Smooth muscle cell (in vitro differentiated cells): Measurements from ENCODE around the gene CUBN. TPM values are rescaled to one million over a fixed set of nuclear protein-coding genes. Genes with fewer than 3 reads are reported as not detected.
A peak's percentile ranks its signal among the peaks of the same experiment; 100 is the strongest.

Source experiments
- DNase-seq: peaks from one replicate; lab custom pipeline; 2025; ENCODE audit not compliant: unreplicated experiment; lab: John Stamatoyannopoulos, UW
- H2AFZ ChIP-seq: fragments of 200-600 bp; sonication (generic); 2 replicates; pipeline ENCODE4 v1.6.0; 2016; ENCODE audit warnings: antibody characterized with exemption, low read depth, mild to moderate bottlenecking
- H3F3A ChIP-seq: fragments of 200-600 bp; sonication (generic); 2 replicates; pipeline ENCODE4 v1.6.0; 2017; ENCODE audit warnings: antibody characterized with exemption, low read depth
- H3K27ac ChIP-seq: fragments of 200-600 bp; sonication (generic); 2 replicates; pipeline ENCODE4 v1.5.1; 2016; ENCODE audit warnings: low read depth, mild to moderate bottlenecking
- H3K27me3 ChIP-seq: fragments of 200-600 bp; sonication (generic); 2 replicates; pipeline ENCODE4 v1.6.1; 2016; ENCODE audit warnings: low read depth, mild to moderate bottlenecking
- H3K36me3 ChIP-seq: fragments of 200-600 bp; sonication (generic); 2 replicates; pipeline ENCODE4 v1.5.1; 2016; ENCODE audit warnings: low read depth
- H3K4me1 ChIP-seq: fragments of 200-600 bp; sonication (generic); 2 replicates; pipeline ENCODE4 v1.5.1; 2016; ENCODE audit warnings: low read depth
- H3K4me2 ChIP-seq: fragments of 200-600 bp; sonication (generic); 2 replicates; pipeline ENCODE4 v1.6.0; 2016; ENCODE audit warnings: mild to moderate bottlenecking
- H3K4me3 ChIP-seq: fragments of 200-600 bp; sonication (generic); 2 replicates; pipeline ENCODE4 v1.5.1; 2016; ENCODE audit warnings: mild to moderate bottlenecking
- H3K79me2 ChIP-seq: fragments of 200-600 bp; sonication (generic); 2 replicates; pipeline ENCODE4 v1.6.0; 2016; ENCODE audit warnings: low read depth, mild to moderate bottlenecking
- H3K9ac ChIP-seq: fragments of 200-600 bp; sonication (generic); 2 replicates; pipeline ENCODE4 v1.6.0; 2016; ENCODE audit warnings: low read depth
- H3K9me3 ChIP-seq: fragments of 200-600 bp; sonication (generic); replicated peaks from 2 replicates; pipeline ENCODE4 v1.5.1; 2016; ENCODE audit warnings: low read depth
- H4K20me1 ChIP-seq: fragments of 200-600 bp; sonication (generic); 2 replicates; pipeline ENCODE4 v1.6.0; 2016; ENCODE audit warnings: low read depth
- CTCF ChIP-seq: fragments of 200-600 bp; sonication (generic); IDR thresholded peaks from 2 replicates; pipeline ENCODE4 v1.5.1; 2017; ENCODE audit warnings: borderline replicate concordance, mild to moderate bottlenecking, antibody characterized with exemption; ENCODE audit not compliant: insufficient read depth, poor library complexity, severe bottlenecking
- WGBS: methylation state at CpG from one replicate; pipeline ENCODE4 v1.1.7; 2016; ENCODE audit warnings: low lambda C conversion rate; 5-methylcytosine and 5-hydroxymethylcytosine counted together
- polyA plus RNA-seq: library from polyadenylated mRNA; unstranded; fragments of >200 nt; fragmentation: Nextera tagmentation; extraction: Ambion mirVana; gene quantifications from 2 replicates; pipeline ENCODE4 v1.2.1, GENCODE V29; 2016
- total RNA-seq: library from RNA; depleted of rRNA; stranded (reverse); fragments of >200 nt; gene quantifications from 2 replicates; pipeline ENCODE4 v1.2.3, GENCODE V29; 2014

The CUBN gene
- total and polyA plus RNA-seq, 2 experiments from 2014 or later: 0.62 to 4.7 TPM

GRCh38 chr10:16845248-16845647, 284.4 kb downstream of the CUBN start:
- H3F3A ChIP-seq: peaks cover 6% of the 10 kb centered on the region
- peak overlapping the region; percentile 36 for H3K27ac ChIP-seq
- H3K4me1 ChIP-seq: peaks cover 9% of the 10 kb centered on the region
- H3K9ac ChIP-seq: no peak overlapping the region
- no peaks in the 10 kb centered on the region for H3K27me3 ChIP-seq
- no peak for DNase-seq
- H4K20me1 ChIP-seq: no peaks in the 10 kb centered on the region
- peak overlapping the region; percentile 8 for H3K4me2 ChIP-seq
- H3K9me3 ChIP-seq: no peaks in the 10 kb centered on the region
- no peak overlapping the region for H2AFZ ChIP-seq
- H3K4me3 ChIP-seq: no peak overlapping the region
- H3K79me2 ChIP-seq: no peaks in the 10 kb centered on the region
- H3K36me3 ChIP-seq: no peaks in the 10 kb centered on the region
- no peak for TF ChIP-seq CTCF

DNA sequence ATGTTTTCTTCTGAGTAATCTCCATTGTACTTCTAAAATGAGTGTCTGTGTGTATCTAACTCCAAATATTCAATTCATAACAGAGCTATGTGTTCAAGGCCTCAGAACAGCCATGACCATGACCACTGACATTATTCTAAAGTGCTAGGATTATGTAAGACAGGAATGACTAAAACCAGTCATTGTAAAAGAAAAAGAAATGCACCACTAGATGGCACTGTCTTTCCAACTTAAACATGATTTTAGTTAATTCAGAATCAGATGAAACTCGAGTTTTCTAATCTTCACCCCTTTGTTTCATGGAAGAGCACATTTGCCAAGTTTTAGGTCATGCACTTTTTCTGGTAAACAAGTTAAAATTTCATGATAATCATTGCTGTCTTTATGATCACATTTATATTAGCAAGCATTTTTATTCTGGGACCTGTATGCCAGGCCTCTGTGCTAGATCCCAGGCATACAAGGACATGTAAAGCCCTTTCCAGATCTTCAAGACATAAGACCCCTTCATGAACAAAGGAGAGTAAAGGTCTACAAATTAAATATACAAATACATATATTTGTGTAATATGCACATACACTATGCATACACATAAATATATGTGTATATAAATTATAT, 286.2 kb downstream of the CUBN start:
- TF ChIP-seq CTCF: peak; percentile 69
- no peak overlapping the region for H3K27ac ChIP-seq
- H3K79me2 ChIP-seq: no peaks in the 10 kb centered on the region
- H3K4me3 ChIP-seq: no peak overlapping the region
- DNase-seq: no peak
- no peaks in the 10 kb centered on the region for H3K9me3 ChIP-seq
- H4K20me1 ChIP-seq: no peaks in the 10 kb centered on the region
- H3F3A ChIP-seq: peaks cover 6% of the 10 kb centered on the region
- no peak overlapping the region for H2AFZ ChIP-seq
- H3K4me1 ChIP-seq: peaks cover 9% of the 10 kb centered on the region
- H3K4me2 ChIP-seq: no peak overlapping the region
- no peak overlapping the region for H3K9ac ChIP-seq
- no peaks in the 10 kb centered on the region for H3K36me3 ChIP-seq
- H3K27me3 ChIP-seq: no peaks in the 10 kb centered on the region
- WGBS: 5% methylated on average over 1 of the region's 1 CpG

GRCh38 chr10:16835228-16835627, 294.4 kb downstream of the CUBN start:
- DNase-seq: no peak
- H3K4me2 ChIP-seq: no peak overlapping the region
- no peaks in the 10 kb centered on the region for H3K36me3 ChIP-seq
- no peaks in the 10 kb centered on the region for H3K79me2 ChIP-seq
- no peak overlapping the region for H3K4me3 ChIP-seq
- no peak overlapping the region for H3K27ac ChIP-seq
- no peaks in the 10 kb centered on the region for H3F3A ChIP-seq
- no peaks in the 10 kb centered on the region for H3K9me3 ChIP-seq
- no peak for TF ChIP-seq CTCF
- H3K9ac ChIP-seq: no peak overlapping the region
- WGBS: 74% methylated on average over 8 of the region's 8 CpGs
- no peaks in the 10 kb centered on the region for H4K20me1 ChIP-seq
- H3K27me3 ChIP-seq: no peaks in the 10 kb centered on the region
- no peaks in the 10 kb centered on the region for H3K4me1 ChIP-seq
- H2AFZ ChIP-seq: no peak overlapping the region
